ENCODE results near the gene TPM1. TPM values are rescaled to one million over a fixed set of nuclear protein-coding genes. Genes with fewer than 3 reads are reported as not detected.

The TPM1 gene
- polyA plus RNA-seq, 1 of the 3 experiments (the other 2 are of a cell fraction): 1,371 TPM

DNA sequence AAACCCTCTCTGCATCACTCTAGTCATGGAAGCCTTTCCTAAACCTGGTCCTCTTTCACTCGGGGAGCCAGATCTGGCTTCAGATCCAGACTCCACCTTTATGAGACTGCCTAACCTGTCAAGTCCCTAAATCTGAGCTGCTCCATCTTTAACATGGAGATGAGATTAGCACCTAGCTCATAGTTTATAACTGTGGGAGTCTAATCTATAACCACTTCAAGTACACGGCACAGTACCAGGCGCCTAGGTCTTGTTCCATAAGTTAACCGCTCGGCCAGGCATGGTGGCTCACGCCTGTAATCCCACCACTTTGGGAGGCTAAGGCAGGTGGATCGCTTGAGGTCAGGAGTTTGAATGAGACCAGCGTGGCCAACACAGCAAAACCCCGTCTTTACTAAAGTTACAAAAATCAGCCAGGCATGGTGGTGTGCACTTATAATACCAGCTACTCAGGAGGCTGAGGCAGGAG lies 30.3 kb downstream of the TPM1 start:
- Histone ChIP-seq H3K27me3 (ENCODE audit: insufficient read depth) (no peaks in the 10 kb centered on the region), H3F3A (replicated peaks; ENCODE audit: insufficient read depth) (peaks cover 85% of the 10 kb centered on the region), H3K9me3 (no peaks in the 10 kb centered on the region), H2AFZ (ENCODE audit: low read depth) (no peak overlapping the region), H4K20me1 (ENCODE audit: insufficient read depth) (peaks cover 40% of the 10 kb centered on the region), H3K4me3 (ENCODE audit: low read depth in 2 of 2, low read length in 1 of 2) (no peak overlapping the region), H3K9ac (no peak overlapping the region), H3K27ac (ENCODE audit: low read depth in 2 of 2, low read length in 1 of 2) (peak overlapping the region; percentile 79 to 91; a peak in 3 of 4 replicates), H3K4me2 (no peak overlapping the region), H3K79me2 (ENCODE audit: insufficient read depth) (no peaks in the 10 kb centered on the region), H3K36me3 (replicated peaks in 1 of 2; ENCODE audit: control insufficient read depth in 1 of 2, insufficient read depth in 2 of 2, low read length in 1 of 2) (peaks cover 36 to 45% of the 10 kb centered on the region in 2 experiments), H3K4me1 (ENCODE audit: control insufficient read depth in 1 of 2, insufficient read depth in 2 of 2, low read depth in 1 of 2, low read length in 1 of 2) (peaks cover 9 to 14% of the 10 kb centered on the region in 2 experiments; a peak in 2 of 4 replicates), H3K9me2 (no peaks in the 10 kb centered on the region)
- no peak for DNase-seq
- POLR2A ChIA-PET: no interaction called here
- 88% methylated on average over 9 of the region's 9 CpGs for WGBS (ENCODE audit: low lambda C conversion rate)
- TF ChIP-seq, protein P1, sequence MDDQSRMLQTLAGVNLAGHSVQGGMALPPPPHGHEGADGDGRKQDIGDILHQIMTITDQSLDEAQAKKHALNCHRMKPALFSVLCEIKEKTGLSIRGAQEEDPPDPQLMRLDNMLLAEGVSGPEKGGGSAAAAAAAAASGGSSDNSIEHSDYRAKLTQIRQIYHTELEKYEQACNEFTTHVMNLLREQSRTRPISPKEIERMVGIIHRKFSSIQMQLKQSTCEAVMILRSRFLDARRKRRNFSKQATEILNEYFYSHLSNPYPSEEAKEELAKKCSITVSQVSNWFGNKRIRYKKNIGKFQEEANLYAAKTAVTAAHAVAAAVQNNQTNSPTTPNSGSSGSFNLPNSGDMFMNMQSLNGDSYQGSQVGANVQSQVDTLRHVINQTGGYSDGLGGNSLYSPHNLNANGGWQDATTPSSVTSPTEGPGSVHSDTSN (IDR thresholded peaks at IDR 0.05): no peak
- TF ChIP-seq, protein P2, sequence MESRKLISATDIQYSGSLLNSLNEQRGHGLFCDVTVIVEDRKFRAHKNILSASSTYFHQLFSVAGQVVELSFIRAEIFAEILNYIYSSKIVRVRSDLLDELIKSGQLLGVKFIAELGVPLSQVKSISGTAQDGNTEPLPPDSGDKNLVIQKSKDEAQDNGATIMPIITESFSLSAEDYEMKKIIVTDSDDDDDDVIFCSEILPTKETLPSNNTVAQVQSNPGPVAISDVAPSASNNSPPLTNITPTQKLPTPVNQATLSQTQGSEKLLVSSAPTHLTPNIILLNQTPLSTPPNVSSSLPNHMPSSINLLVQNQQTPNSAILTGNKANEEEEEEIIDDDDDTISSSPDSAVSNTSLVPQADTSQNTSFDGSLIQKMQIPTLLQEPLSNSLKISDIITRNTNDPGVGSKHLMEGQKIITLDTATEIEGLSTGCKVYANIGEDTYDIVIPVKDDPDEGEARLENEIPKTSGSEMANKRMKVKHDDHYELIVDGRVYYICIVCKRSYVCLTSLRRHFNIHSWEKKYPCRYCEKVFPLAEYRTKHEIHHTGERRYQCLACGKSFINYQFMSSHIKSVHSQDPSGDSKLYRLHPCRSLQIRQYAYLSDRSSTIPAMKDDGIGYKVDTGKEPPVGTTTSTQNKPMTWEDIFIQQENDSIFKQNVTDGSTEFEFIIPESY (IDR thresholded peaks at IDR 0.05; ENCODE audit: borderline replicate concordance, low read depth): peak; percentile 16; the same call in 1 of the 2 replicates
- peak; percentile 26; the same call in 1 of the 2 replicates for TF ChIP-seq SIN3A (IDR thresholded peaks at IDR 0.05; ENCODE audit: borderline replicate concordance, low read depth, low read length)
- peak; percentile 43 for TF ChIP-seq POLR2AphosphoS5 (IDR thresholded peaks at IDR 0.05; ENCODE audit: low read depth, low read length)
- CTCF ChIA-PET: interaction anchor here (0.6 to 1.8 kb wide), 6 partner anchors 10 to 24 kb away, joined by 3 to 5 read pairs (median 4); no protein-coding TSS in a partner anchor

DNA sequence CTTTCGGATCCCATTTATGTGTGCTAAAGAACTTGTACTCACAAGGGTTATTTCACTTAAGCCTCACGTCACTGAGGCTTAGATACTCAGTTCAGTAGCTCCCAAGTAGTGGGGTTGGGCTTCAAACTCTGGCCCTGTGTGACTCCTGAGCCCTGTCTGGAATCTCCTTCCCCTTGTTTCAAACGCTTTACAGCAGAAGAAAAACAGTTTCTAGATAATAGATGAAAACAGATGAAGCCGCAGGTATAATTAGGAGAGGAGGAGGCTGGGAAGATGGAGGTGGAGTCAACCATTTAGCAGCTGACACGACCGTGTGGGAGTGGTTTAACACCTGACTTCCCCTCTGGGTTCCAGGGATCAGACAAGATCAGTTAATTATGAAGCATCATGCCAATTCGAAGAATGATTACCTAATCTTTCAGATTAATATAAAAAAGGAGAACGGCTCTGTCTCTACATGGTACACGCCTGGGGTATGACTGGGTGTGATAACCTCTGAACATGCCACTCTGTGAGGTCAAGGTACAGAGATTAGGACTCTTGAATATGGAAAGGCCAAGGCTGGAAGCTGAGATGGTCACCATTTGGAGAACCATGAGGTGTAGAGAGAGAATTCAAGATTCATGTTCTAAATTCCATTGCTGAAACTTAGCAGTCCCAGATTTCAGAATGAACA lies 31.1 kb downstream of the TPM1 start:
- Histone ChIP-seq H2AFZ (ENCODE audit: low read depth) (no peak overlapping the region), H3K27me3 (ENCODE audit: insufficient read depth) (no peaks in the 10 kb centered on the region), H3K36me3 (replicated peaks in 1 of 2; ENCODE audit: control insufficient read depth in 1 of 2, insufficient read depth in 2 of 2, low read length in 1 of 2) (peaks cover 28 to 37% of the 10 kb centered on the region in 2 experiments), H3K9ac (no peak overlapping the region), H3F3A (replicated peaks; ENCODE audit: insufficient read depth) (peaks cover 80% of the 10 kb centered on the region), H3K27ac (ENCODE audit: low read depth in 2 of 2, low read length in 1 of 2) (peak overlapping the region; percentile 79 to 91), H3K9me2 (no peaks in the 10 kb centered on the region), H3K4me3 (ENCODE audit: low read depth in 2 of 2, low read length in 1 of 2) (no peak overlapping the region), H3K79me2 (ENCODE audit: insufficient read depth) (no peaks in the 10 kb centered on the region), H3K4me2 (no peak overlapping the region), H3K4me1 (ENCODE audit: control insufficient read depth in 1 of 2, insufficient read depth in 2 of 2, low read depth in 1 of 2, low read length in 1 of 2) (peaks cover 9 to 14% of the 10 kb centered on the region in 2 experiments; a peak in 3 of 4 replicates), H4K20me1 (ENCODE audit: insufficient read depth) (peaks cover 32% of the 10 kb centered on the region), H3K9me3 (no peaks in the 10 kb centered on the region)
- ChIA-PET CTCF (interaction anchor here (1.1 to 1.8 kb wide), 3 partner anchors 11 to 25 kb away, joined by 4 to 5 read pairs (median 5); no protein-coding TSS in a partner anchor), POLR2A (no interaction called here)
- DNase-seq: no peak
- 81% methylated on average over 9 of the region's 9 CpGs for WGBS (ENCODE audit: low lambda C conversion rate)
- no peak for TF ChIP-seq GABPA (IDR thresholded peaks at IDR 0.05; ENCODE audit: low read depth)
- no peak for TF ChIP-seq TCF12 (IDR thresholded peaks at IDR 0.05)
- no peak; the same call in none of the 2 replicates for TF ChIP-seq POLR2AphosphoS5 (IDR thresholded peaks at IDR 0.05; ENCODE audit: low read depth, low read length)
- TF ChIP-seq, protein P3, sequence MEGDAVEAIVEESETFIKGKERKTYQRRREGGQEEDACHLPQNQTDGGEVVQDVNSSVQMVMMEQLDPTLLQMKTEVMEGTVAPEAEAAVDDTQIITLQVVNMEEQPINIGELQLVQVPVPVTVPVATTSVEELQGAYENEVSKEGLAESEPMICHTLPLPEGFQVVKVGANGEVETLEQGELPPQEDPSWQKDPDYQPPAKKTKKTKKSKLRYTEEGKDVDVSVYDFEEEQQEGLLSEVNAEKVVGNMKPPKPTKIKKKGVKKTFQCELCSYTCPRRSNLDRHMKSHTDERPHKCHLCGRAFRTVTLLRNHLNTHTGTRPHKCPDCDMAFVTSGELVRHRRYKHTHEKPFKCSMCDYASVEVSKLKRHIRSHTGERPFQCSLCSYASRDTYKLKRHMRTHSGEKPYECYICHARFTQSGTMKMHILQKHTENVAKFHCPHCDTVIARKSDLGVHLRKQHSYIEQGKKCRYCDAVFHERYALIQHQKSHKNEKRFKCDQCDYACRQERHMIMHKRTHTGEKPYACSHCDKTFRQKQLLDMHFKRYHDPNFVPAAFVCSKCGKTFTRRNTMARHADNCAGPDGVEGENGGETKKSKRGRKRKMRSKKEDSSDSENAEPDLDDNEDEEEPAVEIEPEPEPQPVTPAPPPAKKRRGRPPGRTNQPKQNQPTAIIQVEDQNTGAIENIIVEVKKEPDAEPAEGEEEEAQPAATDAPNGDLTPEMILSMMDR (IDR thresholded peaks at IDR 0.05): no peak
- TF ChIP-seq, protein P4, sequence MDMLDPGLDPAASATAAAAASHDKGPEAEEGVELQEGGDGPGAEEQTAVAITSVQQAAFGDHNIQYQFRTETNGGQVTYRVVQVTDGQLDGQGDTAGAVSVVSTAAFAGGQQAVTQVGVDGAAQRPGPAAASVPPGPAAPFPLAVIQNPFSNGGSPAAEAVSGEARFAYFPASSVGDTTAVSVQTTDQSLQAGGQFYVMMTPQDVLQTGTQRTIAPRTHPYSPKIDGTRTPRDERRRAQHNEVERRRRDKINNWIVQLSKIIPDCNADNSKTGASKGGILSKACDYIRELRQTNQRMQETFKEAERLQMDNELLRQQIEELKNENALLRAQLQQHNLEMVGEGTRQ (IDR thresholded peaks at IDR 0.05; ENCODE audit: borderline replicate concordance, low read depth, low read length): no peak
- TF ChIP-seq, protein P2 (IDR thresholded peaks at IDR 0.05; ENCODE audit: borderline replicate concordance, low read depth): no peak
- peak; percentile 1; the same call in 1 of the 2 replicates for TF ChIP-seq SMC3 (IDR thresholded peaks at IDR 0.05; ENCODE audit: low read depth, low read length)
- peak; percentile 16 for TF ChIP-seq SIN3A (IDR thresholded peaks at IDR 0.05; ENCODE audit: borderline replicate concordance, low read depth, low read length)
- TF ChIP-seq, protein P5, sequence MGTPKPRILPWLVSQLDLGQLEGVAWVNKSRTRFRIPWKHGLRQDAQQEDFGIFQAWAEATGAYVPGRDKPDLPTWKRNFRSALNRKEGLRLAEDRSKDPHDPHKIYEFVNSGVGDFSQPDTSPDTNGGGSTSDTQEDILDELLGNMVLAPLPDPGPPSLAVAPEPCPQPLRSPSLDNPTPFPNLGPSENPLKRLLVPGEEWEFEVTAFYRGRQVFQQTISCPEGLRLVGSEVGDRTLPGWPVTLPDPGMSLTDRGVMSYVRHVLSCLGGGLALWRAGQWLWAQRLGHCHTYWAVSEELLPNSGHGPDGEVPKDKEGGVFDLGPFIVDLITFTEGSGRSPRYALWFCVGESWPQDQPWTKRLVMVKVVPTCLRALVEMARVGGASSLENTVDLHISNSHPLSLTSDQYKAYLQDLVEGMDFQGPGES (IDR thresholded peaks at IDR 0.05; ENCODE audit: low read depth, low read length): no peak
- TF ChIP-seq, protein P6, sequence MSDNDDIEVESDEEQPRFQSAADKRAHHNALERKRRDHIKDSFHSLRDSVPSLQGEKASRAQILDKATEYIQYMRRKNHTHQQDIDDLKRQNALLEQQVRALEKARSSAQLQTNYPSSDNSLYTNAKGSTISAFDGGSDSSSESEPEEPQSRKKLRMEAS (IDR thresholded peaks at IDR 0.05; ENCODE audit: low read depth): no peak
- TF ChIP-seq FOXM1 (IDR thresholded peaks at IDR 0.05; ENCODE audit: low read depth): no peak
- TF ChIP-seq ELF1 (IDR thresholded peaks at IDR 0.05): no peak; the same call in 1 of the 2 replicates
- TF ChIP-seq FOSL2 (IDR thresholded peaks at IDR 0.05; ENCODE audit: borderline replicate concordance, low read depth): 0 out of 2 replicates have a peak, but pooled peaks have one; percentile 3
